Uterus (tissue), 2 donors: ENCODE data around the gene CYB561.

Experiments
- CTCF ChIP-seq, 4 experiments: fragments of 200-600 bp in 2 of 4; fragments of 450-650 bp in 2 of 4; sonication (generic) in 2 of 4; IDR thresholded peaks; one replicate each; pipeline ENCODE4 v1.5.1; 2016 to 2019; ENCODE audit warnings: antibody characterized with exemption in 4 of 4, mild to moderate bottlenecking in 2 of 4, moderate library complexity in 1 of 4
- POLR2A ChIP-seq, 2 donors: fragments of 450-650 bp; IDR thresholded peaks; one replicate each; pipeline ENCODE4 v1.6.1; 2016; ENCODE audit warnings: antibody characterized with exemption in 2 of 2, mild to moderate bottlenecking in 1 of 2, moderate library complexity in 1 of 2

GRCh38 chr17:63460018-63460417 lies 13.9 kb upstream of the CYB561 start:
- TF ChIP-seq CTCF (IDR thresholded peaks at IDR 0.05) (no peak), POLR2A (IDR thresholded peaks at IDR 0.05) (no peak)
